Omental fat pad (tissue), 4 donors: Measurements from ENCODE around the gene RNFT1. TPM values are rescaled to one million over a fixed set of nuclear protein-coding genes. Genes with fewer than 3 reads are reported as not detected.
"Not testable (repeated sequence)": the region's sequence is repeated elsewhere in the genome, so short reads cannot be mapped to it uniquely, and the experiment has no call there.

ENCODE experiments used
- ATAC-seq: fragments of 150-250 bp; one replicate; pipeline ENCODE4 v1.9.1; 2016; ENCODE audit warnings: mild to moderate bottlenecking, moderate library complexity; ENCODE audit not compliant: low FRiP score
- DNase-seq: peaks from one replicate; pipeline ENCODE4 v3.0.0-alpha.2; 2019; ENCODE audit warnings: low spot score
- CTCF ChIP-seq, 3 donors: fragments of 450-650 bp; IDR thresholded peaks; one replicate each; pipeline ENCODE4 v1.5.1; 2016 to 2017; ENCODE audit warnings: antibody characterized with exemption in 3 of 3, mild to moderate bottlenecking in 3 of 3, moderate library complexity in 2 of 3
- total RNA-seq, 4 donors: library from RNA; depleted of rRNA; stranded (reverse); fragments of >200 nt; gene quantifications; one replicate each; pipeline ENCODE4 v1.1.0, GENCODE V29; 2016

RNFT1 gene
- total RNA-seq, 4 donors from 2014 or later: 24.7 to 34.0 (median 27.9) TPM

- DNase-seq (peak; percentile 26), ATAC-seq (peak; percentile 63)
- no peak for TF ChIP-seq CTCF (IDR thresholded peaks at IDR 0.05)
Measured at GRCh38 chr17:59963738-59964481, 630 bp downstream of the RNFT1 start.

GRCh38 chr17:59962739-59963318 lies 1.7 kb downstream of the RNFT1 start:
- TF ChIP-seq CTCF (IDR thresholded peaks at IDR 0.05): no peak
- ATAC-seq: no peak
- DNase-seq: no peak

GRCh38 chr17:59959574-59959973 lies 5.0 kb downstream of the RNFT1 start:
- ATAC-seq, DNase-seq: not testable (repeated sequence)

GRCh38 chr17:59954856-59955255 lies 9.7 kb downstream of the RNFT1 start:
- no peak for TF ChIP-seq CTCF (IDR thresholded peaks at IDR 0.05)
- DNase-seq (no peak), ATAC-seq (no peak)

GRCh38 chr17:59950049-59950448 lies 14.5 kb downstream of the RNFT1 start:
- no peak for ATAC-seq
- no peak for TF ChIP-seq CTCF (IDR thresholded peaks at IDR 0.05)
- no peak for DNase-seq

GRCh38 chr17:59947310-59947709 lies 17.2 kb downstream of the RNFT1 start:
- ATAC-seq, DNase-seq: not testable (repeated sequence)

- not testable (repeated sequence) for DNase-seq, ATAC-seq
Measured at GRCh38 chr17:59946433-59946832, 18.1 kb downstream of the RNFT1 start.

- ATAC-seq (no peak), DNase-seq (no peak)
- TF ChIP-seq CTCF (IDR thresholded peaks at IDR 0.05): no peak
Measured at GRCh38 chr17:59941131-59941530, 23.4 kb downstream of the RNFT1 start.

GRCh38 chr17:59940697-59941096 lies 23.8 kb downstream of the RNFT1 start:
- not testable (repeated sequence) for DNase-seq, ATAC-seq

- not testable (repeated sequence) for DNase-seq
Measured at GRCh38 chr17:59933317-59933716, 31.2 kb downstream of the RNFT1 start.

GRCh38 chr17:59930768-59931167 lies 33.8 kb downstream of the RNFT1 start:
- not testable (repeated sequence) for DNase-seq
- peak; percentile 81 for ATAC-seq

More at GRCh38 chr17:59933317-59933716, 31.2 kb downstream of the RNFT1 start:
- not testable (repeated sequence) for ATAC-seq

- not testable (repeated sequence) for DNase-seq, ATAC-seq
Measured at GRCh38 chr17:59930121-59930520, 34.4 kb downstream of the RNFT1 start.

- not testable (repeated sequence) for DNase-seq, ATAC-seq
Measured at GRCh38 chr17:59920637-59921036, 43.9 kb downstream of the RNFT1 start.
